Measurements from ENCODE around the gene ZC2HC1C.

DNA sequence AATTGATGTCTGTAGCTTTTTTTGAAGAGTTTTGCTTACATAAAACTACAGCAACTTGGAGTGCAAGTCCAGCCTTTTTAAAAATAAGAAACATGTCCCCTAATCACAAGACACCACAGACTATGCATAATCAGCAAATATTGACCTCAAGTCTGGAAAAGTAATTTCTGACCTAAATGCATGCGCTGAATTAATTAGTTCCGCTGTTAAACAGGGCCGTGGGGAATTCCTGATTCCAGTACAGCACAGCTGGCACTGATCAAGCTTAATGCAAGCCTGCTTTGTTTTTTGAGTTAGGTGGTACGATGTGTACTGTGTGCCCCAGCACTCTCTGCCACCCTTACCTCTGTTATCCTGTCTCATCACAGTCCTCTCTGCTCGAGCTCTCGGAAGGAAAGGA is 27.4 kb upstream of the ZC2HC1C start:
- TF ChIP-seq, protein P1, sequence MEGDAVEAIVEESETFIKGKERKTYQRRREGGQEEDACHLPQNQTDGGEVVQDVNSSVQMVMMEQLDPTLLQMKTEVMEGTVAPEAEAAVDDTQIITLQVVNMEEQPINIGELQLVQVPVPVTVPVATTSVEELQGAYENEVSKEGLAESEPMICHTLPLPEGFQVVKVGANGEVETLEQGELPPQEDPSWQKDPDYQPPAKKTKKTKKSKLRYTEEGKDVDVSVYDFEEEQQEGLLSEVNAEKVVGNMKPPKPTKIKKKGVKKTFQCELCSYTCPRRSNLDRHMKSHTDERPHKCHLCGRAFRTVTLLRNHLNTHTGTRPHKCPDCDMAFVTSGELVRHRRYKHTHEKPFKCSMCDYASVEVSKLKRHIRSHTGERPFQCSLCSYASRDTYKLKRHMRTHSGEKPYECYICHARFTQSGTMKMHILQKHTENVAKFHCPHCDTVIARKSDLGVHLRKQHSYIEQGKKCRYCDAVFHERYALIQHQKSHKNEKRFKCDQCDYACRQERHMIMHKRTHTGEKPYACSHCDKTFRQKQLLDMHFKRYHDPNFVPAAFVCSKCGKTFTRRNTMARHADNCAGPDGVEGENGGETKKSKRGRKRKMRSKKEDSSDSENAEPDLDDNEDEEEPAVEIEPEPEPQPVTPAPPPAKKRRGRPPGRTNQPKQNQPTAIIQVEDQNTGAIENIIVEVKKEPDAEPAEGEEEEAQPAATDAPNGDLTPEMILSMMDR (IDR thresholded peaks at IDR 0.05) = no peak
- TF ChIP-seq POLR2AphosphoS5 (IDR thresholded peaks at IDR 0.05) = no peak
